A673 (cell line): ENCODE results near the gene APIP. TPM values are rescaled to one million over a fixed set of nuclear protein-coding genes. Genes with fewer than 3 reads are reported as not detected.

ENCODE experiments used
- BruUV-seq: library from RNA; stranded (reverse); fragments of 400-500 nt; replicated peaks from 2 replicates; lab custom pipeline; 2021; lab: Mats Ljungman, UMichigan
- CTCF ChIA-PET: fragments of 300-600 bp; sonication (Branson Sonifier 250); formaldehyde crosslinking; loops from one replicate; lab custom pipeline; 2022; ENCODE audit warnings: antibody characterized with exemption; lab: Charles Lee
- POLR2A ChIA-PET: fragments of 300-600 bp; sonication (Branson Sonifier 250); formaldehyde crosslinking; loops from one replicate; lab custom pipeline; 2022; ENCODE audit warnings: antibody characterized with exemption; ENCODE audit not compliant: low non-redundant PET; lab: Charles Lee
- DNase-seq: peaks from one replicate; pipeline ENCODE4 v3.0.0-alpha.2; 2015; ENCODE audit warnings: low spot score
- H3K27ac ChIP-seq: fragments of 200-600 bp; sonication (generic); 2 replicates; pipeline ENCODE4 v1.5.1; 2016; ENCODE audit warnings: mixed run types, low read depth, mild to moderate bottlenecking, mixed read lengths, antibody characterized with exemption, low read length; ENCODE audit not compliant: poor library complexity, severe bottlenecking
- H3K27me3 ChIP-seq: fragments of 200-600 bp; sonication (generic); replicated peaks from 2 replicates; pipeline ENCODE4 v1.6.1; 2017; ENCODE audit warnings: mixed run types, low read depth, mild to moderate bottlenecking, mixed read lengths, antibody characterized with exemption, low read length; ENCODE audit not compliant: insufficient read depth, poor library complexity
- H3K36me3 ChIP-seq: fragments of 200-600 bp; sonication (generic); 2 replicates; pipeline ENCODE4 v1.6.1; 2016; ENCODE audit warnings: mixed run types, mild to moderate bottlenecking, mixed read lengths, antibody characterized with exemption, low read length; ENCODE audit not compliant: insufficient read depth, poor library complexity, severe bottlenecking
- H3K4me1 ChIP-seq: fragments of 200-600 bp; sonication (generic); 2 replicates; pipeline ENCODE4 v1.6.1; 2017; ENCODE audit warnings: mixed run types, mild to moderate bottlenecking, mixed read lengths, antibody characterized with exemption, low read length; ENCODE audit not compliant: insufficient read depth, poor library complexity, severe bottlenecking
- H3K4me3 ChIP-seq: fragments of 200-600 bp; sonication (generic); 2 replicates; pipeline ENCODE4 v1.5.1; 2016; ENCODE audit warnings: low read depth, mixed run types, mild to moderate bottlenecking, mixed read lengths, low read length; ENCODE audit not compliant: poor library complexity, severe bottlenecking
- H3K9me3 ChIP-seq: fragments of 200-600 bp; sonication (generic); 2 replicates; pipeline ENCODE4 v1.6.1; 2016; ENCODE audit warnings: mixed run types, low read depth, mild to moderate bottlenecking, mixed read lengths, antibody characterized with exemption, low read length; ENCODE audit not compliant: poor library complexity, severe bottlenecking
- CTCF ChIP-seq: fragments of 300-800, 200-600 bp; sonication (generic); conservative IDR thresholded peaks from 2 replicates; pipeline ENCODE4 v1.5.1; 2017; ENCODE audit warnings: low read depth, mild to moderate bottlenecking, antibody characterized with exemption, low read length, moderate library complexity, mixed read lengths
- EZH2 ChIP-seq: fragments of 200-600 bp; sonication (generic); IDR thresholded peaks from 2 replicates; pipeline ENCODE4 v1.6.1; 2017; ENCODE audit warnings: borderline replicate concordance, low read depth, mild to moderate bottlenecking, mixed read lengths, antibody characterized with exemption, low read length; ENCODE audit not compliant: poor library complexity, severe bottlenecking
- intact Hi-C: fragments of 100-400 bp; cut with micrococcal nuclease; formaldehyde crosslinking; loops from one replicate; pipeline ENCODE4 v1.10.0; 2022; ENCODE audit not compliant: unreplicated experiment
- total RNA-seq: library from RNA; stranded (reverse); gene quantifications from 2 replicates; pipeline ENCODE4 v1.2.3, GENCODE V29; 2021

The APIP gene
- total RNA-seq, 1 experiment from 2014 or later = 99.8 TPM

- no peaks in the 10 kb centered on the region for H3K36me3 ChIP-seq
- H3K4me1 ChIP-seq = no peaks in the 10 kb centered on the region
- BruUV-seq = no TSS peak
- intact Hi-C loops = no loop called here
- no peak overlapping the region for H3K4me3 ChIP-seq
- no peaks in the 10 kb centered on the region for H3K9me3 ChIP-seq
- H3K27ac ChIP-seq = no peak overlapping the region
- DNase-seq = no peak
- POLR2A ChIA-PET = no interaction called here
- peaks cover 21% of the 10 kb centered on the region for H3K27me3 ChIP-seq
- TF ChIP-seq CTCF (no peak), EZH2 (no peak)
- CTCF ChIA-PET = no interaction called here
Measured at GRCh38 chr11:34860034-34860433, 56.1 kb downstream of the APIP start.

GRCh38 chr11:34859496-34859895, 56.7 kb downstream of the APIP start:
- Histone ChIP-seq H3K36me3 (no peaks in the 10 kb centered on the region), H3K27ac (no peak overlapping the region), H3K4me1 (no peaks in the 10 kb centered on the region), H3K9me3 (no peaks in the 10 kb centered on the region), H3K27me3 (peaks cover 18% of the 10 kb centered on the region), H3K4me3 (no peak overlapping the region)
- BruUV-seq = no TSS peak
- no peak for DNase-seq
- intact Hi-C loops = no loop called here
- CTCF ChIA-PET = no interaction called here
- POLR2A ChIA-PET = no interaction called here
- TF ChIP-seq CTCF = no peak
- no peak for TF ChIP-seq EZH2

GRCh38 chr11:34857463-34857862, 58.7 kb downstream of the APIP start:
- no peaks in the 10 kb centered on the region for H3K9me3 ChIP-seq

More at GRCh38 chr11:34857463-34857862, 58.7 kb downstream of the APIP start:
- Histone ChIP-seq H3K4me3 (no peak overlapping the region), H3K4me1 (no peaks in the 10 kb centered on the region), H3K27ac (no peak overlapping the region), H3K27me3 (peaks cover 7% of the 10 kb centered on the region), H3K36me3 (no peaks in the 10 kb centered on the region)
- TF ChIP-seq EZH2 (no peak), CTCF (no peak)
- ChIA-PET POLR2A (no interaction called here), CTCF (no interaction called here)
- intact Hi-C loops = no loop called here
- no TSS peak for BruUV-seq
- no peak for DNase-seq
